PC-9 (cell line): Measurements from ENCODE around the gene GSTM1.

Experiments
- EZH2 ChIP-seq: fragments of 200-600 bp; sonication (generic); IDR thresholded peaks from 2 replicates; pipeline ENCODE4 v1.8.0; 2017; ENCODE audit warnings: antibody characterized with exemption, low read depth
- TF ChIP-seq, protein P1 (sequence below): fragments of 200-600 bp; sonication (generic); conservative IDR thresholded peaks from 2 replicates; pipeline ENCODE4 v1.6.1; 2017; ENCODE audit warnings: mixed run types, antibody characterized with exemption, mild to moderate bottlenecking, moderate library complexity

- TF ChIP-seq, protein P1, sequence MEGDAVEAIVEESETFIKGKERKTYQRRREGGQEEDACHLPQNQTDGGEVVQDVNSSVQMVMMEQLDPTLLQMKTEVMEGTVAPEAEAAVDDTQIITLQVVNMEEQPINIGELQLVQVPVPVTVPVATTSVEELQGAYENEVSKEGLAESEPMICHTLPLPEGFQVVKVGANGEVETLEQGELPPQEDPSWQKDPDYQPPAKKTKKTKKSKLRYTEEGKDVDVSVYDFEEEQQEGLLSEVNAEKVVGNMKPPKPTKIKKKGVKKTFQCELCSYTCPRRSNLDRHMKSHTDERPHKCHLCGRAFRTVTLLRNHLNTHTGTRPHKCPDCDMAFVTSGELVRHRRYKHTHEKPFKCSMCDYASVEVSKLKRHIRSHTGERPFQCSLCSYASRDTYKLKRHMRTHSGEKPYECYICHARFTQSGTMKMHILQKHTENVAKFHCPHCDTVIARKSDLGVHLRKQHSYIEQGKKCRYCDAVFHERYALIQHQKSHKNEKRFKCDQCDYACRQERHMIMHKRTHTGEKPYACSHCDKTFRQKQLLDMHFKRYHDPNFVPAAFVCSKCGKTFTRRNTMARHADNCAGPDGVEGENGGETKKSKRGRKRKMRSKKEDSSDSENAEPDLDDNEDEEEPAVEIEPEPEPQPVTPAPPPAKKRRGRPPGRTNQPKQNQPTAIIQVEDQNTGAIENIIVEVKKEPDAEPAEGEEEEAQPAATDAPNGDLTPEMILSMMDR, result no peak
- TF ChIP-seq EZH2, result no peak
Measured at GRCh38 chr1:109697066-109697465, 9.4 kb downstream of the GSTM1 start.
